ENCODE measurements around the gene KDELR1.
"Not testable (repeated sequence)": the region's sequence is repeated elsewhere in the genome, so short reads cannot be mapped to it uniquely, and the experiment has no call there.

The KDELR1 gene

DNA sequence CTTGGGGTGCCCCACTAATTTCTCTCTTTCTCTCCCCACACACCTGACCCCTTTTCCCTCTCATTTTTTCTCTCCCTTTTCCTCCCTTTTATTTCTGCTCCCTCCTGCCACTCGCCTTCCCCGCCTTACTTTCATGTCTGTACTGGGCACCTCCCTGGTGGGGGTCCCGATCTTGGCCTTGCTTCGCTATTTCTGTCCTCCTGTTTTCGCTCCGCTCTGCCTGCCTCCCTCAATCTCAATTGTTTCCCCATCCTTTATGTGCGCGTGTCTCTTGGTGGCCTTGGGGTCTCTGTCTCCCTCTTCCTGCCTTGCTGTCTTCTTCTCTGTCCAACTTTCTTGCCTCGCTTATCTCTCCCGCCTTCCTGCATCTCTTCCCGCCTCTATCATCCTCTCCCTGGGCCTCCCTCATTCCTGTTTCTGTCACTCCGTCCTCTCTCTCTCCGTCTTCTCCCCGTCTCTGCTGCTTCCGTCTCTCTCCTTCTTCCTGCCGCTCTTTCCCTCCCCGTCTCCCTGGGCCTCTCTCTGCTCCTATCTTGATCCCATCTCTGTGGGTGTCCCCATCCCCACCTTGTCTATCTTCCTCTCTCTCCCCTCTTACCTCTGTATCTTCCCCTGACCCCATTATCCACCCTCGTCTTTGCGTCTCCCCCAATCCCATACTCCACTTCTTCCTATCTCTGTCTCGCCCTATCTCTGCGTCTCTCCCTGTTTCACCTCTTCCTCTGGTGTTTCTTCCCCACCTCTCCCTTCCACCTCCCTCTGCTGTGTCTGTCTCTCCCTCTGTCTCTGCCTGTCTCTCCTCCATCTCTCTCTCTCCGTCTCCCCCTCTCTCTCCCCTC is 6.1 kb upstream of the KDELR1 start:
- DNase-seq = no peak

DNA sequence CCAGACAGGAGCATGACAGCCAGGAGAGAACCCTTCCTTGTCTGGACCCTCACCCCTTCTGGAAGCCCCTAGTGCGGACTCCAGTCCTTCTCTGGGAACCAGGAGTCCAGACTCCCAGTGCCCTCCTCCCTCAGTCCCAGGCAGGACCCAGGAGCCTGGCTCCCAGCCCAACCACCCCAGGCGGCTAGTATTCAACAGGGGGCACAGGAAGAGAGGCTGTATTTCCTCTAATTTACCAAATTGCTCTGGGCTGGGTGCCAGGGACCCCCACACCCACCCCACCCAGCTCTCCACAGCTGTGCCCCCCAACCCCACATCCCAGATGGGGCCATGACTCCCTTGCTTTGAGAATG is 5.4 kb upstream of the KDELR1 start:
- DNase-seq = no peak

GRCh38 chr19:48396016-48396823 is 4.9 kb upstream of the KDELR1 start:
- no peak for DNase-seq

DNA sequence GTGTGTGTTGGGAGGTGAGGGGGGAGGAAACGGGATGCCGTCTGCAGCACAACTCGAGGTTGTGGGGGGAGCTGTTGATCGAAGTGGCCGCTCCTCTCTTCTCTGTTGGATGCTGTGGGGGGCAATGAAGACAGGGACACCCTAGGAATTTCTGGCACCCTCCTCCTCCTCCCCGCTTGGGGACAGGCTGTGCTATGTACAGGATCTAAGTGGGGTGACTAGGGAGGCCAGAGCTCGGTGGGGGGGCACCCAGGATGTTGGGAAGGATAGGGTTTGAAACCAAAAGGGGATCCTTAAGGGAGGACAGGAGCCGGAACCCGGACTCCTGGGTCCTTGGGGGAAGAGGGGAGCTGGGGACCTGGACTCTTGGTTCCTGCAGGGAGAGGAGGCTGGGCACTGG is 4.1 kb upstream of the KDELR1 start:
- no peak for DNase-seq

GRCh38 chr19:48395170-48395455 is 3.8 kb upstream of the KDELR1 start:
- no peak for DNase-seq

DNA sequence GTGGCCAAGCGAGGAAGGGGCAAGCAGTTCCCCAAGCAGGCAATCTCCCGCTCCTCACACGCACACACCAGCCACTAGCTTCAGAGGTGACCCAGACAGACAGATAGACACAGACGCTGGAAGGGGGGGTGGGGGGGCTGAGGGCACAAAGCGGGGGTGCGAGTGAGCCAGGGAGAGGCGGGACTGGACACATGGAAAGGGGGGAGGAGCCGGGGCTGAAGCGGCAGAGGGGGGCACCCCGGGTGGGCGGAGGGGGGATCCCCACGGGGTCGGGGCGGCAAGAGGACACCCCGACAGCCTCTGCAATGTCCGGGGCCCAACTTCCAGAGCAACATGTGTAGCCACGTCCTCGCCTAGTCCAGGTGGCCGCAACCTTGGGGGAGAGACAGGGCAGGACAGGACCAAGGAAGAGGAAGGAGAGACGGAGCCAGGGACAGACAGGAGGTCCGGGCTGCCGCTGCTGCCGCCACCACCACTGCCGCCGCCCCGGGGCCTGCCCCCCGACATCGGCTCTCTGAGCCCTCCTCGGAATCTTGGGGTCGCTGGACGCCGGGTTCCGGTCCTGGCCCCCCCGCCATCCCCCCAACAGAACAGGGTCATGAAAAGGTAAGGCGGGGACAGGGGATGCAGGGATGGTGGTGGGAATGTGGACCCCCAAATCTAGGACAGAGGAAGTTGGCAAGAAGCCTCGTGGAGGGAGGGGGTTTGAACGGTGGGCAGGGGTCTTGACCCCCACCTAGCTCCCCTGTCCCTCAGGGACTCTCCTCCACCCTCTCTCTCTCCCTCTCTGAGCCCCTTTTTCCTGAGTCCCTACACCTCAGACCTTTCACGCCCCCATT is 3.2 kb upstream of the KDELR1 start:
- DNase-seq = no peak

GRCh38 chr19:48393559-48394330 is 2.4 kb upstream of the KDELR1 start, which contains the start of gene GRIN2D:
GRIN2D (plus strand) TSS chr19:48393668; CDS start chr19:48398393, 4,725 bp downstream.
- no peak for DNase-seq

DNA sequence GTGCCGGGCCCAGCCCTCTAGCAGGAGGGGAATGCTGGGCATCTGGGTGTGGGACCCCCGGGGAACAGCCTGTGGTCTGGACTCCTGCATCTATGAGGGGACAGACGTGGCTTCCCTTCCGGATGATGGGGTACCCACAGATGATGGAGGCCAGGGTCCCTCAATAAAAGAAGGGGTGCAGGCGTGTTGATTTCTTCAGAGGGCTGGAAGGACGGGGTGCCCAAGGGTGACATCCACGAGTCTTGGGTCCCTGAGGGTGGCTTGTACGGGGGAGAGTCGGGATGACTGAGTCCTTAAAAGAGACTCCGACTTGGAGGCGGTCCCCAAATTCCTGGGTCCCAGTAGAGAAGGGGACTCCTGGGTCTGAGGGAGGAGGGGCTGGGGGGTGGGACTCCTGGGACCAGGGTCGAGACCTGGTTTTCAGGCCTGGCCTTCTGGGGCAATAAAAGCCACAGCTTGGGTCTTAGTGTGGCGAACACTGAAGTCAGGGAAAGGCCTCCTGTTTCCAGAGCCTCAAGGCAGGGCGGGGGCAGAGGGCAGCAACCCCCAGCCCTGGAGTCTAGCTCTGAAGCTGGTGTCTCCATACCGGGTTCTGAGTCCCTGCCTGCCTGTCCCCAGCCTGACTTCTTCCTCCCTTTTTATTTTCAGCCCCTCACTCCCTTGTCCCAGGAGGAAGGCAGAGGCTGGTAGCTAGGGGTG is 1.7 kb upstream of the KDELR1 start:
- DNase-seq = no peak

GRCh38 chr19:48392006-48392344 is 624 bp upstream of the KDELR1 start:
- DNase-seq = not testable (repeated sequence)

DNA sequence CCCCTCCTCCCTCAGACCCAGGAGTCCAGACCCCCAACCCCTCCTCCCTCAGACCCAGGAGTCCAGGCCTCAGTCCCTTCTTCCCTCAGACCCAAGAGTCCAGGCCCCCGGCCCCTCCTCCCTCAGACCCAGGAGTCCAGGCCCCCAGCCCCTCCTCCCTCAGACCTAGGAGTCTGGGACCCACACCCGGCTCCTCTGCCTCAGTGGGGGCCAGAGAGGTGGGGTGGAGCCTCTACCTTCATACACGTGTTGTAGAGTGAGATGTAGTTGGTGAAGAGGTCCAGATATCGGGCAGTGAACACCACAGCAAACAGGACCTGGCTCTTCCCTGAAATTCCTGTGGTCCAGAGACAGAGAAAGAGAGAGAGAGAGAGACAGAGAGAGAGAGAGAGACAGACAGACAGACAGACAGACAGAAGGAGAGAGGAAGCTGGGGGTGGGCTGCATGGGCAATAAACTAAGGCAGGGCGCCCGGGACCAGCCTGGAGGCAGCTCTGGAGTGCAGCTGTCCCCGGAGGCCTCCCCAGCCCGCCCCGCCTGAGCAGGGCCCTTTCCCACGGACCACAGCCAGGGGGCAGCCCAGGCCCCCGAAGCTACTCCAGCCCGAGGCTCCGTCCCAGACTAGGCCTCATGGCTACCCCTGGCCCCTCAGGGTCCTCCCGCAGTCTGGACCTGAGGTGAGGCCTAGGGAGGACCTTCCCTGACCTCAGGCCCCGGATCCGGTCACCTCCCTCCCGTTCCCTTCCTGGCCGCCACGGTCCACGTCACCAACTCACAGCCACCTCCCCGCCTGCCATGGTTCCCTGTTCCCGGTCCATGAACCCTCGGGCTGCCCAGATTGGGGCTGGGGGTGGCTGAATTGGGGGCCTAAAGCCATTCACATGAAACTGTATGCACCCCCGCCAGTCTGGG is 907 bp downstream of the KDELR1 start:
- DNase-seq = peak; percentile 66

DNA sequence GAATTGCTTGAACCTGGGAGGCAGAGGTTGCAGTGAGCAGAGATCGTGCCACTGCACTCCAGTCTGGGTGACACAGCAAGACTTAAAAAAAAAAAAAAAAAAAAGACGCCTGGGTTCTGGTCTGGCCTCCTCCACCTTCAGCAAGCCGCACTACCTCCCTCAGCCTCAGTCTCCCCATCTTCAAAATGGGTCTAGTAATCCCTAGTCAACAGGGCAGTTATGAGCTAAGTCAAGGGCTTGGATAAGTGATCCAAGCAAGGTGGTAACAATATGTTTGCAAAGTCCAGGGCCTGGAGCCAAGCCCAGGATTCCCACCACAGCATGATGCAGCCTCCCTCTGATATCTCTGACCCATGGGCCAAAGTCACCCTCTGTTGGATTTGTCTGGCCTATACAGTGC is 4.4 kb downstream of the KDELR1 start:
- DNase-seq = no peak

DNA sequence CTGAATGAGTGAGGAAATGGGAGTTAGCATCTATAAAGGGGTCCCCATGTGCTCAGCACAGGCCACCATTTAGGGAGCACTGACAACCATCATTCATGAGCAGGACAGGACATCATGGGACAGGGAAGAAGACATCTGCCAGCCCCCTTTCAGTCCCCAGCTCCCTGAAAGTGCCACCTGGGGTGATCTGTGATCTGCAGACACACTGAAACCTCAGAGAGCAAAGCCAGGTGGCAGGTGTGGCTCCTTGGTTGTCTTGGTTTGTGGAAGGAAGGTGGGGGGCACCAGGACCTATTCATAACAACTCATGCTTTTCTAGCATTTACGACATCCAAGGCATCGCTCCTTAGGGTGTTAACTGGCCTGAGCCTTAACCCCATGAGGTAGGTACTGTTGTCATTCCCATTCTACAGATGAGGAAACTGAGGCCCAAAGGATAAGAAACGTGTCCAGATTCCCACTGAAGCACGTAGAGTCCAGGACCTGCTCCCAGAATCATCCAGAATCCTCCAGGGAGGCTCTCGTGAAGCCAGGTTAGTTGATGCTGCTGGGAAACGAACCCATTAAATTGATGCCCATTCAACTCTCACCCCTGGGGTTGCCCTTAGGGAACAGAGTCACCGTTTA is 5.8 kb downstream of the KDELR1 start:
- no peak for DNase-seq

DNA sequence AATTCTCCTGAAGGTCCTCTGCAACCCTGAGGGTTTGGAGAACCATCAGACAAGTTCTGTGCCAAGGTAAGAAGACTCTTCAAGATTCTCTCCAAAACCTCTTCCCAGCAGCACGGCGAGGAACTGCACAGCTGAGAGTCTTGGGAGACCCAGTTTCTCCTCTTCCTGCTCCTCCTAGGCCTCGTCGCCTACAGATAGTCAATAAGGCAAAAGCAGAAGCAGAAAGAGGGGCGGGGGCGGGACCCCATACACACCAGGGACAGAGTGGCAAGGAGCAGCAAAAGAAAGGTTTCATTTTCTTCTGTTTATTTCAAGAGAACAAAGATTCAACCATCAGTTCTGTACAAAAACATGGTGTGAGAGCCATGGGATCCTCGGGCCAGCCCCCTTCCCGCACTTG is 9.1 kb downstream of the KDELR1 start:
- DNase-seq = no peak

GRCh38 chr19:48381178-48381950 is 10.0 kb downstream of the KDELR1 start:
- no peak for DNase-seq

- DNase-seq = no peak
Observed at GRCh38 chr19:48379058-48379457, 12.3 kb downstream of the KDELR1 start.

GRCh38 chr19:48378194-48378570 is 13.2 kb downstream of the KDELR1 start:
- no peak for DNase-seq

DNA sequence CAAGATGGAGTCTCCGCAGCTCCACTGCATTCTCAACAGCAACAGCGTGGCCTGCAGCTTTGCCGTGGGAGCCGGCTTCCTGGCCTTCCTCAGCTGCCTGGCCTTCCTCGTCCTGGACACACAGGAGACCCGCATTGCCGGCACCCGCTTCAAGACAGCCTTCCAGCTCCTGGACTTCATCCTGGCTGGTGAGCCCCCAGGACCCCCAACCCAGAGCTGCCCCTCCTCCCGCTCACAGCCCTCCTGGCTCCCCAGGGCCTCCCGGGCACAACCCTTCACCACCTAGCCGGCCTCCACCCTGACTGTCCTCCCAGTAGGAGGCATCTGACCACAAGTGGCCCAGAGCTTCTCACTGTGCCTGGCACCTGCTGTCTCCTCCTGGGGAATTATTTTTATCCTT is 17.8 kb downstream of the KDELR1 start:
- DNase-seq = no peak

DNA sequence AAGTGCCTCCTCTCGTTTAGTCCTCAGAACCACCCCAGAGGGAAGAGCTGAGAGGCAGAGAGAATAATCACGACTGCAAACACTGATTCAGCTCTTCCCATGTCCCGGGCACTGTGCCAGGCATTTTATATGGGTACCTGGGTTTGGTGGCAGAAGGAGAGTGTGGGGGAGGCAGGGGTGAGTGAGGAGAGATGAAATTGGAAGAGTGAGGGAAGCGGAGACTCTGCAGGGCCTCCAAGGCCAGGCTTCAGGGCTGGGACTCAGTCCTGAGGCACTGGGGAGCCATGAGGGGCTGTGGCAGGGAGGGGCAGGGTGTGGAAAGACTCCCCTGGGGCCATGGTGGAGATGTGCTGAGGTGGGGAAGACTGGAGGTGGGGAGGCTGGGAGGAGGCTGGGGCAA is 18.4 kb downstream of the KDELR1 start:
- no peak for DNase-seq

DNA sequence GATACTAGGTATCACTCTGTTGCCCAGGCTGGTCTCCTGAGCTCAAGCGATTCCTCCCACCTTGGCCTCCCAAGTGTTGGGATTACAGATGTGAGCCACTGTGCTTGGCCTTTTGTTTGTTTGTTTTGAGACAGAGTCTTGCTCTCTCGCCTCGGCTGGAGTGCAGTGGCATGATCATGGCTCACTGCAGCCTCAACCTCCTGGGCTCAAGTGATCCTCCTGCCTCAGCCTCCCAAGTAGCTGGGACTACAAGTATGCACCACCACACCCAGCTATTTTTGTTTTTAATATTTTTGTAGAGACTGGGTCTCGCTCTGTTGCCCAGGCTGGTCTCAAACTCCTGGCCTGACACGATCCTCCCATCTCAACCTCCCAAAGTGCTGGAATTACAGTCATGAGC is 19.6 kb downstream of the KDELR1 start:
- not testable (repeated sequence) for DNase-seq

DNA sequence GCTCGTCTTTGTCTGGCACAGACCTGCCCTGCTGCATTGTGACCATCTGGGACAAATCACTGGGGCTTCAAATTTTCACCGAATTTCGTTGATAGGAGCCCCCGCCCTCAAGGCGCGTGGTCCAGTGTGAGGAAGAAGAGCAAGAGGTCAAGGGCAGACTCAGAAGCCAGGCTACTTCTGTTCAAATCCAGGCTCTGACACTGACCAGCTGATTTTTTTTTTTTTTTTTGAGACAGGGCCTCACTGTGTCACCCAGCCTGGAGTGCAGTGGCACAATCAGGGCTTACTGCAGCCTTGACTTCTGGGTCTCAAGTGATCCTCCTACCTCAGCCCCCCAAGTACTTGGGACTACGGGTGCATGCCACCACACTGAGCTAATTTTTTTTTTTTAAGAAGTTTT is 20.0 kb downstream of the KDELR1 start:
- DNase-seq = no peak
